OCI-LY3 (cell line): ENCODE measurements around the gene NUSAP1.

Experiments
- CTCF ChIP-seq: fragments of 200-600, 300-600 bp; sonication (generic); IDR thresholded peaks from 2 replicates; pipeline ENCODE4 v1.5.1; 2014; ENCODE audit warnings: antibody characterized with exemption, low read length, low read depth
- EZH2phosphoT487 ChIP-seq: fragments of 200-600 bp; shearing (Covaris generic); IDR thresholded peaks from 2 replicates; pipeline ENCODE4 v1.6.1; 2018; ENCODE audit warnings: antibody characterized with exemption, mixed run types, low read depth

- TF ChIP-seq CTCF = no peak
- no peak for TF ChIP-seq EZH2phosphoT487
Observed at GRCh38 chr15:41401904-41402267, 69.2 kb downstream of the NUSAP1 start.
